WERI-Rb-1 (cell line): Measurements from ENCODE around the gene CCDC24.
A peak's percentile ranks its signal among the peaks of the same experiment; 100 is the strongest.

Source experiments
- DNase-seq: peaks from one replicate; pipeline ENCODE4 v3.0.0-alpha.2; 2020
- H3K27ac ChIP-seq: fragments of 250-450 bp; sonication (Bioruptor Pico); 2 replicates; pipeline ENCODE4 v1.5.1; 2020; ENCODE audit warnings: mild to moderate bottlenecking, moderate library complexity
- H3K27me3 ChIP-seq: fragments of 250-450 bp; sonication (Bioruptor Pico); 2 replicates; pipeline ENCODE4 v1.5.1; 2021; ENCODE audit warnings: mild to moderate bottlenecking, low read depth, moderate library complexity; ENCODE audit not compliant: insufficient read depth, severe bottlenecking
- H3K36me3 ChIP-seq: fragments of 250-450 bp; sonication (Bioruptor Pico); 2 replicates; pipeline ENCODE4 v1.5.1; 2020; ENCODE audit warnings: mild to moderate bottlenecking, moderate library complexity
- H3K4me3 ChIP-seq: 2 replicates; pipeline ENCODE4 v1.5.1; 2011; ENCODE audit warnings: low read depth, mild to moderate bottlenecking, control low read depth, low read length
- H3K9me3 ChIP-seq: fragments of 250-450 bp; sonication (Bioruptor Pico); 2 replicates; pipeline ENCODE4 v1.5.1; 2021; ENCODE audit warnings: mild to moderate bottlenecking, moderate library complexity; ENCODE audit not compliant: severe bottlenecking
- CTCF ChIP-seq: IDR thresholded peaks from 2 replicates; pipeline ENCODE4 v1.5.1; 2011; ENCODE audit warnings: low read depth, mild to moderate bottlenecking, control low read depth, inconsistent platforms, low read length

CCDC24 gene

GRCh38 chr1:44035726-44036408 lies 44.5 kb downstream of the CCDC24 start:
- Histone ChIP-seq H3K27me3 (no peaks in the 10 kb centered on the region), H3K36me3 (no peaks in the 10 kb centered on the region), H3K4me3 (no peak overlapping the region), H3K27ac (peak overlapping the region; percentile 79), H3K9me3 (no peaks in the 10 kb centered on the region)
- DNase-seq, result peak; percentile 94
- TF ChIP-seq CTCF, result peak; percentile 58

GRCh38 chr1:44036409-44037139 lies 45.2 kb downstream of the CCDC24 start:
- H3K27me3 ChIP-seq, result no peaks in the 10 kb centered on the region
- peak; percentile 79 for TF ChIP-seq CTCF
- no peaks in the 10 kb centered on the region for H3K36me3 ChIP-seq
- no peaks in the 10 kb centered on the region for H3K9me3 ChIP-seq
- H3K4me3 ChIP-seq, result no peak overlapping the region
- peak; percentile 82 for DNase-seq
- H3K27ac ChIP-seq, result peak overlapping the region; percentile 79

DNA sequence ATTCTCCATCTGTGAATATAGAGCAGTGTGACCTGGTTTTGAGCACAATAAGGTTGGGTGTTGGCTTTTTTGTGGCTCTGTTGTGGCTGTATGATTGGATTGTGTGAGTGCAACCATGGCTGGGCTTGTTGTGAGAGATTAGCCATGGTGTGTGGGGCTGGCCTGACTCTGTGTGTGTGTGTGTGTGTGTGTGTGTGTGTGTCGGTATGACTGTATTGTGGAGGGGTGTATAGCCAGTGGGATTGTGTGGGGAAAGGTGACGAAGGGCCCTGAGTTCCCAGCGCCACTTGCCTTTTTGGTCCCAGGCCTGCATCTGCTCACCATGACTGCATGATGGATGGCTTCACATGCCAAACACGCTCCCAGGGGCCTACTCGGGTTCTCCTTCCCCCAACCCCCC lies 45.8 kb downstream of the CCDC24 start:
- H3K36me3 ChIP-seq, result no peaks in the 10 kb centered on the region
- DNase-seq, result no peak

GRCh38 chr1:44038876-44039657 lies 47.7 kb downstream of the CCDC24 start:
- H3K27ac ChIP-seq, result no peak overlapping the region
- H3K27me3 ChIP-seq, result no peaks in the 10 kb centered on the region
- H3K9me3 ChIP-seq, result no peaks in the 10 kb centered on the region
- TF ChIP-seq CTCF, result no peak
- H3K4me3 ChIP-seq, result no peak overlapping the region
- no peaks in the 10 kb centered on the region for H3K36me3 ChIP-seq
- no peak for DNase-seq

More for the DNA sequence above, 45.8 kb downstream of the CCDC24 start:
- Histone ChIP-seq H3K27ac (peak overlapping the region; percentile 79), H3K4me3 (no peak overlapping the region), H3K27me3 (no peaks in the 10 kb centered on the region), H3K9me3 (no peaks in the 10 kb centered on the region)
- TF ChIP-seq CTCF, result no peak

GRCh38 chr1:44040418-44040817 lies 49.0 kb downstream of the CCDC24 start:
- H3K27me3 ChIP-seq, result no peaks in the 10 kb centered on the region
- no peak for TF ChIP-seq CTCF
- no peak for DNase-seq

More at GRCh38 chr1:44040418-44040817, 49.0 kb downstream of the CCDC24 start:
- Histone ChIP-seq H3K4me3 (no peak overlapping the region), H3K9me3 (no peaks in the 10 kb centered on the region), H3K36me3 (no peaks in the 10 kb centered on the region), H3K27ac (no peak overlapping the region)
